ENCODE measurements around the gene ZNF223.

ZNF223 gene

GRCh38 chr19:44072543-44073401 is 20.9 kb downstream of the ZNF223 start:
- no peak for DNase-seq

- no peak for DNase-seq
Measured at GRCh38 chr19:44076325-44076724, 24.5 kb downstream of the ZNF223 start.

GRCh38 chr19:44092108-44092507 is 40.3 kb downstream of the ZNF223 start:
- no peak for DNase-seq

- peak; percentile 90 for DNase-seq
Measured at GRCh38 chr19:44093931-44094765, 42.3 kb downstream of the ZNF223 start, which contains the start of gene ZNF224. Gene ZNF224, plus strand, starts transcription at chr19:44094361. Its CDS starts 3,513 bp downstream, at chr19:44097874.

GRCh38 chr19:44107751-44108150 is 55.9 kb downstream of the ZNF223 start:
- no peak for DNase-seq

- DNase-seq: no peak
Measured at GRCh38 chr19:44109458-44109857, 57.6 kb downstream of the ZNF223 start.

GRCh38 chr19:44111910-44112463 is 60.2 kb downstream of the ZNF223 start:
- DNase-seq: no peak

- DNase-seq: no peak
Measured at GRCh38 chr19:44112802-44113137, 60.9 kb downstream of the ZNF223 start.

GRCh38 chr19:44113138-44113783 is 61.4 kb downstream of the ZNF223 start, which contains the start of gene ZNF225:
Gene ZNF225, plus strand, starts transcription at chr19:44113399. Its CDS starts 2,429 bp downstream, at chr19:44115828.
- DNase-seq: peak; percentile 97

- no peak for DNase-seq
Measured at GRCh38 chr19:44113784-44114390, 62.1 kb downstream of the ZNF223 start.

Data from NCI-H774 (cell line).